Omental fat pad (tissue), 4 donors: ENCODE measurements around the gene KLHL29. TPM values are rescaled to one million over a fixed set of nuclear protein-coding genes. Genes with fewer than 3 reads are reported as not detected.

Source experiments
- ATAC-seq: fragments of 150-250 bp; one replicate; pipeline ENCODE4 v1.9.1; 2016; ENCODE audit warnings: mild to moderate bottlenecking, moderate library complexity; ENCODE audit not compliant: low FRiP score
- DNase-seq: peaks from one replicate; pipeline ENCODE4 v3.0.0-alpha.2; 2019; ENCODE audit warnings: low spot score
- CTCF ChIP-seq, 3 donors: fragments of 450-650 bp; IDR thresholded peaks; one replicate each; pipeline ENCODE4 v1.5.1; 2016 to 2017; ENCODE audit warnings: antibody characterized with exemption in 3 of 3, mild to moderate bottlenecking in 3 of 3, moderate library complexity in 2 of 3
- total RNA-seq, 4 donors: library from RNA; depleted of rRNA; stranded (reverse); fragments of >200 nt; gene quantifications; one replicate each; pipeline ENCODE4 v1.1.0, GENCODE V29; 2016

Gene KLHL29
- total RNA-seq, 4 donors from 2014 or later = 4.0 to 19.5 (median 12.7) TPM

DNA sequence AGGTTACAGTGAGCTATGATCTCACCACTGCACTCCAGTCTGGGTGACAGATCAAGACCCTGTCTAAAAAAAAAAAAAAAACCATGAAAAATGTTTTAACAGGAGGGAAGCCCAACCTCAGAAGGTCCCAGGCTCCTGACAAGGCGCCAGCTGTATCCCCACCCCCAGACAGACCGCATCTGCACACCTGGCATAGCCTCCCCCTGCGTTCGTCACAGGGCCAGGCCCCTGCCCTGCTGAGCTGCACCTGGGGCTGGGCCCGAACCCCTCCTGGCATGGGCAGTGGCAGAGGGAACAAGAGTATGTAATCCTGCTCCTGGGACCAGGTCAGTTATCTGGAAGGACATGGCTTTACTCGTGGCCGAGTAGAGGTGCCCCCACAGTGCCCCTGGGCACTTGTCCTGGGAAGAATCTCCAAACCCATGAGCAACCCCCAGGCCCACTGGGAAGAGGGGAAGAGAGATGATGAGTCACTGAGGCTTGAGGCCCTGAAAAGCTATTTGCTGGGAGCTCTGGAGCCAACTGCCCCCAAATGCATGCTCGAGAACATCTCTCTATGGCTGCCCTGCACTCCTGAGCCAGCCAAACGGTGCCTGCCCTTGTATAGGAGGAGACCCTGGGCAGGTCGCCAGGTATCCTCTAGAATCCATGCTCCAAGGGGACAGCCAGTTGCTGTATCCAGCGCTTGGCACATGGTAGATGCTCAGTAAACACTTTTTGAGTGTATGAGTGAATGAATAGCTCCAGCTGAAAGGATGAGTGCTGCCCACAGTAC lies 276.5 kb downstream of the KLHL29 start:
- ATAC-seq (no peak), DNase-seq (no peak)
- no peak for TF ChIP-seq CTCF (IDR thresholded peaks at IDR 0.05)

DNA sequence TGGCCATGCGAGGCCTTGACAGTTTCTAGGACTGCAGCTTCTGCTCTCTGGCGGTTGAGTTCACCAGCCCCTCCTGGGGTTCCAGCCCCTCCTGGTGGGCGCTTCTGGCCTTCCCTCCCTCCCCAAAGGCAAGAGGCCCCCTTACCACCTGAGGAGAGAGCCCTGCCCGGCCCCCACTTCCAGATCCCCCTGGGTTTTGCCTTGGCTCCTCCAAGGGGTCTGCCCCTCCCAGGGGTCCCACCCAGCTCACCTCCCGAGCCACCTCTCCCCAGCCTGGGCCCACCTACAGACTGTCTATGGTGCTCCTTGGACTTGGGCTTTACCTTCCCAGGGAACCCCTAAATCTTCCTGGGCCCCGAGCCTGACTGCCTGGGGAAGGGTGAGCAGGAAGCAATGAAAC lies 277.5 kb downstream of the KLHL29 start:
- DNase-seq (no peak), ATAC-seq (no peak)
- no peak for TF ChIP-seq CTCF (IDR thresholded peaks at IDR 0.05)

DNA sequence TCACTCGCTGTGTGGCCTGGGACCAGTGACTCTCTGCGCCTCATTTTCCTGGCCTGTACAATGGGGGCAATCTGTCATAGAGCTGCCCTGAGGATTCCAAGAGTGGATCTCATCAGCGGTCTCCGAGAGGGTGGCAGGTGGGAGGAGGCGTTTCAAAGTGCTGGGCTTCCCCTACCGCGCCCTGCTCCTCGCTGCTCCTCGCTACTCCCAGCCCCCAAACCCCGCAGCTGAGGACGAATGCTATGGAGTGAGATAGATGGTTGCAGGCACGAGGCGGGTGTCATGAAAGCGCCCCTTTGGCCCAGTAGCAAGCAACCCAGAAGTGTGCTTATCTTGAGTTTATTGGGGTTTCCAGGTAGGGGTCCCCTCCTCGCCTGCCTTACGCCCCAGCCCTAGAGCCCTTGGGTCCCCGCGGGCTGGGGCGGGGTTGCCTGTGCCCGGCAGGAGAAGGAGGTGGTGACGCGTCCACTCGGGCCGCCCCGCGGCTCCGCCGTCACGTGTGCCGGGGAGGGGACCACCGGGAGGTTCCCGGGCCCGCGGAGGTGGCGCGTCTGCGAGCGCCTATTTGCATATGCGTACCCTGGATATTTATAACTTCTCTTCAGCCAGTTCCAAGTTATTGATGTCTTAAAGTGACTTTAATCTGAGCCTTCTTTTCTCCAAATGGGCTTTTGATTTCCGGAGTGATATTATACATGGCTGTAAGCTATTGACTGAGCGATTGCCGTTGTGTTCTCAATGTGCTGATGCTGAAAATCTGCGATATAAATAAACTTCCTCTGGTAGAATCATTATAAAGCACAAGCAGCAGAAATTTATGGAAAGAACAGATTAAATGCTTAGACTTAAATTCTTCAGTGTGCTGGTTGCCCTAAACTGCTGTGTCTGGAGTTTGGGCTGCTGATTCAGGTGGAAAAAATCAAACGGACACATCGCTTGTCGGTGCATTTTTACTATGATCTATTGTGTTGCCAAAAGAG lies 278.3 kb downstream of the KLHL29 start:
- DNase-seq = no peak
- ATAC-seq = peak; percentile 72
- TF ChIP-seq CTCF (IDR thresholded peaks at IDR 0.05) = no peak

DNA sequence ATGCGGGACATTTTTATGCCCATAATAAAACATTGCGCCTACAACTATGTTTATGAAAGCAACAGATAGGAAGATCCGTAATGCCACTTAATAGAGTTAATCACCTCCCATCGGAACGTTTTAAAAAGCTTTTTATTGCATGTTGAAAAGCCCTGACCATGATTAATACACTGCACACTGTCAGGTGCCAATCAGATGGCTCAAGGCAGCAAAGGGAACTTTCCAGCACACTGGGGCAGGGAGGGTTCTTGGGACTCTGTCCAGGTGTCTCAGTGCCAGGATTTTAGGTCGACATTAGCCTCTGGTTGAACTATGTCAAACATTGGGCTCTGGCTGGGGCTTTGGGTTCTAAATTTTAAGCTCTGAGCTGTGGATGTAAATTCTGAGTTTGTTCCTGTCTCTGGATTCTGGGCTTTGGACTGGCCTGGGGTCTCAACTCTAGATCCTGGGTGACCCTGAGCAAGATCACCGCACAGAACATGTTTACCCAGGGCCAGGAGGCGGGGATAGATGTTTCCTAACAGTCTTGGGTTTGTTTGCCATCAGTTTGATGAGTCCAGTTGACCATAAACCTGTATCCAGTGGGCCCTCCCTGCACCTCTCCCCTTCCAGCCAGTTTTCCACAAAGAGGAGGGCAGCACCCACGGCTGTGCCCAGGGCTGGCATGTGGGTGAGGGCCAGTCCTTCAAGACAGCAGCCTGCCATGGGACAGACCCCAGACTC lies 279.2 kb downstream of the KLHL29 start:
- ATAC-seq (no peak), DNase-seq (no peak)
- TF ChIP-seq CTCF (IDR thresholded peaks at IDR 0.05) = no peak

DNA sequence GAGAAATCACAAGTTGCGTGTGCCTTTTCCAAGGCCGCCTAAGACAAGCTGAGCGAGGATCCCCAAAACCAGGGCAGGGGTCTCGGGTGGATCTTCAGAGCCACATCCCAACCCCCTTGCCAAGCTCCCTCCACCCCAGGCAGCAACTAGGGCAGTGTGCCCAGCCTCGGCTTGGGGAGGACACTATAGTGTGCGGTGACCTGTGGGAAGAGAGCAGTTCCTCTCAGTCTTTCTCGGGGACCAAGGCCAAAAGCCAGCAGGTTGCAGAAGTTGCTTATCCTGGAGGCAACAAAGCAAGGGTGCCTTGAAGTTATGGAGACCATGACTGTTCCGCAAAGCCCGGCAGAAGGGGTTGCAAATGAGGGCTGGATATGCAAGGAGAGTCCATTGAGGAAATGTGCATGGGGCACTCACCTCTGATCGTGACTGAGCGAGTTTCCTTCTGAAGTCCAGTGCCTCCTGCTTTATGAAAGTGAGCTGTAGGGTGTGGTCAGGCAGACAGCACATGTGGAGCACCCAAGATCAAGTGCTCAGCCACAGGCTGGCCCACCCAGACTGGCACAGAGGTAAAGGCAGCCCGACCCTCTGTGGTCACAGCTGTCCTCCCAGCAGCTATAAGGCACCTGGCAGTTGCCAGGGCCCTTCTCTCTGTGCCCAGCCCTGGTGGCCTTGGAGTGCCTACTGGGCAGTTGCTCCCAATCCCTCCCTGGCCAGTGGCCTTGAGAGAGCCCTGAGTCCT lies 281.4 kb downstream of the KLHL29 start:
- no peak for TF ChIP-seq CTCF (IDR thresholded peaks at IDR 0.05)
- ATAC-seq = no peak
- no peak for DNase-seq

DNA sequence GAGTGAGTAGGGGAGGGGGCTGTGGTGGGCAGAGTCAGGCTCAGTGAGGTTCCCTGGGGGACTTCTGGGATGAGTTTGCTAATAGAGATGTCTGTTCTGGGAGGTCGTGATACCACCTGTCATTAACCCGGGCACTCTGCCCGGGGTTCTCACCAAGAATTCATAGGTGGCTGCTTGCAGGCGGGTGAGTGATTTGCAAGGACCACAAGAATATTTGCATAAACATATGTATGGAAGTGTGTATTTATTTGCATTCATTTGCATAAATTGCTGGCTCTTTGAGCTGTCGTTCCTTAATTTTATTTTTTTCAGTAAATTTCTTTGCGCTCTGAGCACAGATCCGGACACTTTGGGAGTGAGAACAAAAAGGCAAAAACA lies 282.0 kb downstream of the KLHL29 start:
- ATAC-seq (no peak), DNase-seq (no peak)
- no peak for TF ChIP-seq CTCF (IDR thresholded peaks at IDR 0.05)
